NCI-H2029 treated with DMSO at 0.1 percent for 48 hours (cell line): ENCODE measurements around the gene SH3D19.
A peak's percentile ranks its signal among the peaks of the same experiment; 100 is the strongest.
"Not testable (repeated sequence)": the region's sequence is repeated elsewhere in the genome, so short reads cannot be mapped to it uniquely, and the experiment has no call there.

Experiments
- DNase-seq: peaks from one replicate; lab custom pipeline; 2025; lab: John Stamatoyannopoulos, UW

The SH3D19 gene

DNA sequence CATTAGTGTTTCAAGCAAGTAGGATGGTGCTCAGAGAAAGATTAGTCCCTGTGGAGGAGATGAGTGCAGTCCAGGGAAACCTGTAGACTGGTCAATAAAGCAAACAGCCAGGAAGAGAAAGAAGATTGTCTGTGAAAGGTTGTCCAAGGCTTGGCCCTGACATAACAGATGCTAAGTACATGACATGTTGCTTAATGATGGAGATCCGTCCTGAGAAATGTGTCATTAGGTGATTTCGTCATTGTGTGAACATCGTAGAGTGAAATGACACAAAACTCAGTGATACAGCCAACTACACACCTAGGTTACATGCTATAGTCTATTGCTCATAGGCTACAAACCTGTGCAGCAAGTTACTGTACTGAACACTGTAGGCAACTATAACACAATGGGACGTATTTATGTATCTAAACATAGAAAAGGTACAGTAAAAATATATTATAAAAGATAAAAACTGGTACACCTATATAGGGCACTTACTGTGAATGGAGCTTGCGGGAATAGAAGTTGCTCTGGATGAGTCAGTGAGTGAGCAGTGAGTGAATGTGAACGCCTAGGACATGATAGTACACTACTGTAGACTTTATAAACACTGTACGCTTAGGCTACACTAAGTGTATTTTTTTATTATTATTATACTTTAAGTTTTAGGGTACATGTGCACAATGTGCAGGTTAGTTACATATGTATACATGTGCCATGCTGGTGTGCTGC is 57.4 kb downstream of the SH3D19 start:
- DNase-seq = no peak

DNA sequence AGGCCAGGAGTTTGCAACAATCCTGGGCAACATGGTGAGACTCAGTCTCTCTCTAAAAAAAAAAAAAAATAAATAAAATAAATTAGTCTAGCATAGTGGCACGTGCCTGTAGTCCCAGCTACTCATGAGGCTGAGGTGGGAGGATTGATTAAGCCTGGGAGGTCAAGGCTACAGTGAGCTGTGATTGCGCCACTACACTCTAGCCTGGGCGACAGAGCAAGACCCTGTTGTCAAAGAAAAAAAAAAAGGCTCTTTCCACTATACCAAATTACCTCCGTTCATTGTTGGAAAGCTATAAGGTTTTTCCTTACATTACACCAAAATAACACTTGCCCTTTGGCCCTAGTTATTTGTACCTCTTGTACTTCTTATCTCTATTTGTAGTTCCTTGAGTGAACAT is 58.3 kb downstream of the SH3D19 start:
- DNase-seq = no peak

DNA sequence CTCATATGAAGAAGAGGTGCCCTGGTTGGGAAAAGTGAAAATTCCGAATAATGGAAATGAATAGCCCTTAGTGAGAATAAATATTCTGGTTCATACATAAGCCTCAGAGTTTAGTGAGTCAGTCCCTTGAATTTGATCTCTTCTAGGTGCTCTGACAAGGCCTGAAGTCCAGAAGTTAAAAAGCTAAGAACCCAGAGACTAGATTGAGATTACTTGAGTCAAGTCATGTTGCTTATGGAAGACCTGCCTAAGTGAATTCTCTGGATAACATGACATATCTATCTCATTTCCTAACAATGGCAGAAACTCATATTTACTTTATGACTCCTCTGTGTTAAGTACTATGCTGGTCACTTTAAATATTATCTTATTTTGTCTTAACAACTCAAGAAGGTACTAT is 58.9 kb downstream of the SH3D19 start:
- no peak for DNase-seq

DNA sequence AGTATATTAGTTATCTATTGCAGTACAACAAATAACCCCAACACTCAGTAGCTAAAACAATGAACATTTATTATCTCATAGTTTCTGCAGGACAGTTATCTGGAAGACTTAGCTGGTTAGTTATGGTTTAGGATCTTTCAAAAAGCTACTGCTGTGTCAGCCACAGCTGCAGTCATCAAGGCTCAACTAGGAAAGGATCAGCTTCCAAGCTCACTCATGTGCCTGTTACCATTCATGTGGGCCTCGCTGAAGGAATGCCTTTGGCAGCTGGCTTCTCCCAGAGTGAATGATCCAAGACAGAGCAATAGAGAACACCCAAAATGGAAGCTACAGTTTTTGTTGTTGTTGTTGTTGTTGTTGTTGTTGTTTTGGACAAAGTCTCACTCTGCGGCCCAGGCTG is 62.0 kb downstream of the SH3D19 start:
- no peak for DNase-seq

DNA sequence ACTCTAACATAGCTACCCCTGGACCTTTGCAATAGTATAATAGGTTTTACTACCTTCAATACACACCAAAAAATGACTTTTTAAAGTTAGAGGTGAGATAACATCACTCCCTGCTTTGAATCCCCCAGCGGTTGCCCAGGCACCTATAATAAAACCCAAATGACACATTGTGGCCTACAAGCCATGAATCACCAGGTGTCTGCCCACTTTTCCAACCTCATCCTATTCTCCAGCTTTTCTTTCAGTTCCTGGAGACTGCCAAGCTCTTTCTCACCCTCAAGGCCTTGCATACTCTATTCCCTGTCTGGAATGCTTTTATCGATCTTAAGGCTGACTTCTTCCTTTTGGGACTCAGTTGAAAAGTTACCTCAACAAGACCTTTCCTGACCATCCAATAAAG is 64.9 kb downstream of the SH3D19 start:
- DNase-seq = no peak

DNA sequence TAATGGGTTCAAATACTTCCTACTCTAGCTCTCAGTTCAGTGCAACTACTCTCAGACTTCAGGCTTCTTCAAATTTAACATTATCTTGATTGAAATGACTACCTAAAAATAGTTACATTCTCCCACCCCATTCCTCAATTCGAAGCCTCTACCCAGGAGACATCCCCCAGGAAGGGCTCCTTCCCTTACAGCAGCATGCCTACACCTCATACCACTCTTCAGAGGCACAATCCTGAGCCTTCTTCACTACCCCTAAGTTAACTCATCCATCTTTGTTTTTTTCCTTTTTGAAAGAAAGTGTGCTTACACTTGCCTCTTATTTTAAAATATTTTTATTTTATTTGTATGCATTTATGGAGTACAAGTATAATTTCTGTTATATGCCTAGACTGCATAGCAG is 65.7 kb downstream of the SH3D19 start:
- DNase-seq = no peak

- no peak for DNase-seq
Measured at GRCh38 chr4:151257704-151258103, 67.7 kb downstream of the SH3D19 start.

DNA sequence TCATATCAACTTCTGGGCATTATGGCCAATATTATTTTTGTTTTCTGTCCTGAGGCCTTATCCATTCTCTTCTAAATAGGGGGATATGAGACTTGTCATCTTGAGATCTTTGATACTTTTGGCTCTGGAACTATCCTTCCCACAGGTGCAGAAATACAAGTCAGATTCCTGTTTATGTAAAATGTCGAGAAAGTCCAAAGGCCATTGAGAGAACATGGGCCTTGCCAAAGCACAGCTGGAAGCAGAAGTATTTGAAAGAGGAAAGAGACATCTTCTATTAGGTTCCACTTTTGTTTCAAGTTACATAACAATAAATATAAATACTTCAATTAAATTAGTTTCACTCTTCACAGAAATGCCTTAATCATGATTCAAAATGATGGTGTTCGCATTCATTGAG is 69.3 kb downstream of the SH3D19 start:
- no peak for DNase-seq

DNA sequence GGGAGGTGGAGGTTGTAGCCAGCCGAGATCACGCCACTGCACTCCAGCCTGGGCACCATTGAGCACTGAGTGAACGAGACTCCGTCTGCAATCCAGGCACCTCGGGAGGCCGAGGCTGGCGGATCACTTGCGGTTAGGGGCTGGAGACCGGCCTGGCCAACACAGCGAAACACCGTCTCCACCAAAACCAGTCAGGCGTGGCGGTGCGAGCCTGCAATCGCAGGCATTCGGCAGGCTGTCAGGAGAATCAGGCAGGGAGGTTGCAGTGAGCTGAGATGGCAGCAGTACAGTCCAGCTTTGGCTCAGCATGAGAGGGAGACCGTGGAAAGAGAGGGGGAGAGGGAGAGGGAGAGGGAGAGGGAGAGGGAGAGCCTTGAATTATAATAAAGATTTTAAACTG is 69.7 kb downstream of the SH3D19 start:
- not testable (repeated sequence) for DNase-seq

DNA sequence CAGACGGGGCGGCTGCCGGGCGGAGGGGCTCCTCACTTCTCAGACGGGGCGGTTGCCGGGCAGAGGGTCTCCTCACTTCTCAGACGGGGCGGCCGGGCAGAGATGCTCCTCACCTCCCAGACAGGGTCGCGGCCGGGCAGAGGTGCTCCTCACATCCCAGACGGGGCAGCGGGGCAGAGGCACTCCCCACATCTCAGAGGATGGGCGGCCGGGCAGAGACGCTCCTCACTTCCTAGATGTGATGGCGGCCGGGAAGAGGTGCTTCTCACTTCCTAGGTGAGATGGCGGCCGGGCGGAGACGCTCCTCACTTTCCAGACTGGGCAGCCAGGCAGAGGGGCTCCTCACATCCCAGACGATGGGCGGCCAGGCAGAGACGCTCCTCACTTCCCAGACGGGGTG is 70.2 kb downstream of the SH3D19 start:
- DNase-seq = not testable (repeated sequence)

- peak; percentile 92 for DNase-seq
Measured at GRCh38 chr4:151251603-151252304, 73.7 kb downstream of the SH3D19 start.

GRCh38 chr4:151250706-151251105 is 74.7 kb downstream of the SH3D19 start:
- no peak for DNase-seq

DNA sequence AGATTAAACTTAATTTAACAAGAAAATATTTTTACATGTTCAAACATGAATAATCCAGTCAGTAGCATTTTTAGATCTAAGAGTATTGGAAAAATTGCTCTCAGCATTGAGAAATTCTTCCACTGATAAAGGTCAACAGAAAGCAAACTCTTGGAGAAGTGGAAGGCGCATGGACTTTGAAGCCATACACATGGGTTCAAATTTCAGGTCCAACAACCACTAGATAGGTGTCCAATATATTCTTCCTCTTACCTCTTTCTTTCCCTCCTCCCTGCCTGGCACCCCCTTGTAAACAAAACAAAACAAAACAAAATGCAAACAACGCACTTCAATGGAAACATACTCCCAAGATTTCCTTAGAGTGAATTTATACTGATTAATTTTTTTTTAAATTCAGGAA is 76.9 kb downstream of the SH3D19 start:
- no peak for DNase-seq

DNA sequence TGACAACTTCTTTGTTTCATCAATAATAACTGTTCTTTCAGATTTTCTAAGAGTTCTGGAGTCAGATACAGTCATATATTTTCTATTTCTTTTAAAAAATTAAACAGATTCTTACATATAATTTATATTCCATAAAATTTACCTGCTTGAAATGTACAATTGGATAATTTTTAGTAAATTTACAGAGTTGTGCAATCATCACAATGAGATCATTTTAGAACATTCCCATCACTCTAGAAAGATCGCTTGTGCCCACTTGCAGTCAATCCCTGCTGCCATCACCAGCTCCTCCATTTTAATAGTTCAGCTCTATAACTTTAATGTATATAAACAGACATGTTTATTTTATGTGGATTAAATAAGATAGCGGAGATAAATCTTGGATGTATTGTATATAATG is 78.0 kb downstream of the SH3D19 start:
- no peak for DNase-seq

GRCh38 chr4:151246742-151247141 is 78.7 kb downstream of the SH3D19 start:
- DNase-seq = no peak

DNA sequence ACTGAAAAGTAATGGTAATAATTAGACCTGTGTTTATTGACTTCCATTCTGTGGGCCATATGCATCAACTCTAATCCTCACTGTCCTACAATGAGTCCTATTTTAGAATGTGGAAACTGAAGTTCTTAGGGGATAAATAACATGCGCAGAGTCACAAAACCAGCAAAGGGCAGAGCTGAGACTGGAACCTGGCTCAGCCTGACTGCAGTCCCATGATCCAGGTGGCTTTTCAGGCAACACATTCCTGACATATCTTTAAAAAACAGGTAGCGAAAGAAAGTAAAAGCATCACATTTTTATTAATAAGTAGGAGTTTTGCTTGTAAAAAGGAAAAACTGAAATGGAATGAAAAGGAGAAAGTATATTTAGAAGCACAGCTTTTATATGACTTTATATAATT is 83.1 kb downstream of the SH3D19 start:
- DNase-seq = no peak

DNA sequence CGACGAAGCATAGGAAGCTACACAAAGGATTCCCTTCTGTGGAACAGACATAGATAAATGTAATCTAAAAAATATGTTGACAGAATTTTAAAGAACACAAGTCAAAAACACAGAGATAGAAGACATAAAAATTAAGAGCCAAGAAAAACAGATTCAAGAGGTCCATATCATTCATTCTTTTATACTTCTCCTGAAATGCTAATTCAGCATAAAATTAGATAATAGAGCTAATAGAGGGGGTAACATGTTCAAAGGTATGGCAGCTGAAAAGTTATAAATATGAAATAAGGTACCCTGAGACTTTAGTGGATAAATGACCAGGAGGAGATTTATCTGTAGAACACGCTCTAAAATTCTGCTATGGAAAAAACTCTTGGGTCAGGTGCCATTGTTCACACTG is 85.8 kb downstream of the SH3D19 start:
- DNase-seq = no peak

DNA sequence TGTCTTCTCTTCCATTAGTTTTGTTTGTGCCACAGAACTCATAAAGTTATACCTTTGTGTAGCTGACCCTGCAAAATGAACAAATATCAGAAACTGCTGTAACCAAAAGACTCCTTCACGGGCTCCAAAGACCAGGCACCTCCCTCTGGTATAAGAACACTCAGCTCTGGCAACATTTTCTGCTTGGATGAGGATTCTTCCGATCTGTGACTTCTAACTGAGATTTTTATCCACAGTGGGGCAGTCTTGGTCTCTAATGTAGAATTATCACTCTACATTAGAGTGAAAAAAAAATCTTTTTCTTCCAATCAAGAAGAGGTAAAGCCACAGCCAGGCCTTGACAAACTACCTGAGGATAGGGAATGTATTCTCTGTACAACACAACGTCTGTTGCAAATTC is 86.9 kb downstream of the SH3D19 start:
- no peak for DNase-seq

- no peak for DNase-seq
Measured at GRCh38 chr4:151236036-151236435, 89.4 kb downstream of the SH3D19 start.

- not testable (repeated sequence) for DNase-seq
Measured at GRCh38 chr4:151235373-151235772, 90.0 kb downstream of the SH3D19 start.

DNA sequence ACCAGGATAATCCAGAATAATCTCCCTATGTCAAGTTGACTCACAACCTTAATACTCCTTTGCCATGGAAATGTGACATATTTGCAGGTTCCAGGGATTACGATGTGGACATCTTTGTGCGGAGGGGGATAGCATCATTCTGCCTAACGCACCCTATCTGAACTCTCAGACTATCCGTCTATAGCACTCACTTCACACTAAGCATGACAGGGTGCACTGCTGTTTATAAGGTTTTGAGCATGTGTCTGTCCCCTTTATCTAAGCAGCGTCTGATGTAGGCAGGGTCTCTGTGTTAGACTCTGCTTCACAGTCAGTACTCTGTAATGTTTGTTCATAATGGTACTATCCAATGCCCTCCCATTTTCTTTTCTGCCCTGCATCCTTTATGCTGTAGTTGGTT is 91.8 kb downstream of the SH3D19 start:
- DNase-seq = no peak

GRCh38 chr4:151231915-151232595 is 93.3 kb downstream of the SH3D19 start:
- no peak for DNase-seq
